ENCODE data around the gene EGFL6. TPM values are rescaled to one million over a fixed set of nuclear protein-coding genes. Genes with fewer than 3 reads are reported as not detected.

The EGFL6 gene
- total and polyA plus RNA-seq, 2 of the 13 experiments (the other 11 are each of a cell fraction or from before 2014, with no cell fraction given): not detected

- TF ChIP-seq ZFP90 (CRISPR knock-in tag; IDR thresholded peaks at IDR 0.05; ENCODE audit: borderline replicate concordance) (no peak), ZNF503 (CRISPR knock-in tag; IDR thresholded peaks at IDR 0.05) (no peak), FOXP1 (IDR thresholded peaks at IDR 0.05) (no peak), FOXP1 (CRISPR knock-in tag; IDR thresholded peaks at IDR 0.05) (no peak), EZH2 (conservative IDR thresholded peaks at IDR 0.05; ENCODE audit: low read depth, low read length) (no peak), SIN3A (IDR thresholded peaks at IDR 0.05; ENCODE audit: borderline replicate concordance, low read depth, low read length) (no peak), TIGD3 (CRISPR knock-in tag; IDR thresholded peaks at IDR 0.05; ENCODE audit: borderline replicate concordance) (no peak), HNF4A (CRISPR knock-in tag; IDR thresholded peaks at IDR 0.05) (no peak), ZC3H13 (CRISPR knock-in tag; IDR thresholded peaks at IDR 0.05) (no peak), NR1H2 (CRISPR knock-in tag; IDR thresholded peaks at IDR 0.05; ENCODE audit: borderline replicate concordance, low read depth) (no peak), FOXA3 (CRISPR knock-in tag; IDR thresholded peaks at IDR 0.05) (peak; percentile 27; the same call in 1 of the 2 replicates), ZNF20 (CRISPR knock-in tag; IDR thresholded peaks at IDR 0.05) (no peak), ETV5 (CRISPR knock-in tag; IDR thresholded peaks at IDR 0.05; ENCODE audit: borderline replicate concordance) (no peak), CERS6 (CRISPR knock-in tag; IDR thresholded peaks at IDR 0.05) (no peak), MAFF (IDR thresholded peaks at IDR 0.05; ENCODE audit: low read depth, low read length) (no peak), DNMT3B (CRISPR knock-in tag; conservative IDR thresholded peaks at IDR 0.05) (no peak), ZBTB42 (CRISPR knock-in tag; IDR thresholded peaks at IDR 0.05) (no peak), BORCS8-MEF2B (CRISPR knock-in tag; IDR thresholded peaks at IDR 0.05) (no peak), RXRB (CRISPR knock-in tag; IDR thresholded peaks at IDR 0.05; ENCODE audit: borderline replicate concordance) (no peak), ZNF850 (CRISPR knock-in tag; conservative IDR thresholded peaks at IDR 0.05) (no peak), IKZF1 (IDR thresholded peaks at IDR 0.05) (no peak), MBD4 (IDR thresholded peaks at IDR 0.05; ENCODE audit: borderline replicate concordance, low read length) (no peak)
- TF ChIP-seq, protein P1, sequence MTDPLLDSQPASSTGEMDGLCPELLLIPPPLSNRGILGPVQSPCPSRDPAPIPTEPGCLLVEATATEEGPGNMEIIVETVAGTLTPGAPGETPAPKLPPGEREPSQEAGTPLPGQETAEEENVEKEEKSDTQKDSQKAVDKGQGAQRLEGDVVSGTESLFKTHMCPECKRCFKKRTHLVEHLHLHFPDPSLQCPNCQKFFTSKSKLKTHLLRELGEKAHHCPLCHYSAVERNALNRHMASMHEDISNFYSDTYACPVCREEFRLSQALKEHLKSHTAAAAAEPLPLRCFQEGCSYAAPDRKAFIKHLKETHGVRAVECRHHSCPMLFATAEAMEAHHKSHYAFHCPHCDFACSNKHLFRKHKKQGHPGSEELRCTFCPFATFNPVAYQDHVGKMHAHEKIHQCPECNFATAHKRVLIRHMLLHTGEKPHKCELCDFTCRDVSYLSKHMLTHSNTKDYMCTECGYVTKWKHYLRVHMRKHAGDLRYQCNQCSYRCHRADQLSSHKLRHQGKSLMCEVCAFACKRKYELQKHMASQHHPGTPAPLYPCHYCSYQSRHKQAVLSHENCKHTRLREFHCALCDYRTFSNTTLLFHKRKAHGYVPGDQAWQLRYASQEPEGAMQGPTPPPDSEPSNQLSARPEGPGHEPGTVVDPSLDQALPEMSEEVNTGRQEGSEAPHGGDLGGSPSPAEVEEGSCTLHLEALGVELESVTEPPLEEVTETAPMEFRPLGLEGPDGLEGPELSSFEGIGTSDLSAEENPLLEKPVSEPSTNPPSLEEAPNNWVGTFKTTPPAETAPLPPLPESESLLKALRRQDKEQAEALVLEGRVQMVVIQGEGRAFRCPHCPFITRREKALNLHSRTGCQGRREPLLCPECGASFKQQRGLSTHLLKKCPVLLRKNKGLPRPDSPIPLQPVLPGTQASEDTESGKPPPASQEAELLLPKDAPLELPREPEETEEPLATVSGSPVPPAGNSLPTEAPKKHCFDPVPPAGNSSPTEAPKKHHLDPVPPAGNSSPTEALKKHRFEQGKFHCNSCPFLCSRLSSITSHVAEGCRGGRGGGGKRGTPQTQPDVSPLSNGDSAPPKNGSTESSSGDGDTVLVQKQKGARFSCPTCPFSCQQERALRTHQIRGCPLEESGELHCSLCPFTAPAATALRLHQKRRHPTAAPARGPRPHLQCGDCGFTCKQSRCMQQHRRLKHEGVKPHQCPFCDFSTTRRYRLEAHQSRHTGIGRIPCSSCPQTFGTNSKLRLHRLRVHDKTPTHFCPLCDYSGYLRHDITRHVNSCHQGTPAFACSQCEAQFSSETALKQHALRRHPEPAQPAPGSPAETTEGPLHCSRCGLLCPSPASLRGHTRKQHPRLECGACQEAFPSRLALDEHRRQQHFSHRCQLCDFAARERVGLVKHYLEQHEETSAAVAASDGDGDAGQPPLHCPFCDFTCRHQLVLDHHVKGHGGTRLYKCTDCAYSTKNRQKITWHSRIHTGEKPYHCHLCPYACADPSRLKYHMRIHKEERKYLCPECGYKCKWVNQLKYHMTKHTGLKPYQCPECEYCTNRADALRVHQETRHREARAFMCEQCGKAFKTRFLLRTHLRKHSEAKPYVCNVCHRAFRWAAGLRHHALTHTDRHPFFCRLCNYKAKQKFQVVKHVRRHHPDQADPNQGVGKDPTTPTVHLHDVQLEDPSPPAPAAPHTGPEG (CRISPR knock-in tag; IDR thresholded peaks at IDR 0.05): no peak
These were observed 78.4 kb downstream of the EGFL6 start (continued) for GRCh38 chrX:13647709-13648212.
